CD4-positive, CD25-positive, alpha-beta regulatory T cell (primary cell): ENCODE data around the gene IFT88. TPM values are rescaled to one million over a fixed set of nuclear protein-coding genes. Genes with fewer than 3 reads are reported as not detected.

Experiments used
- ATAC-seq, 2 donors: fragments of 150-1000 bp; cut with Tn5 transposase; one replicate each; pipeline ENCODE4 v1.10.0; 2021; ENCODE audit warnings: low read depth in 2 of 2, moderate number of reproducible peaks in 2 of 2, moderate library complexity in 1 of 2
- DNase-seq, 3 donors: peaks; one replicate each; pipeline versions ENCODE4 v3.0.0 to v3.0.0-alpha.2; 2012 to 2022; ENCODE audit warnings: mixed read lengths in 1 of 3
- H3K27ac ChIP-seq: one replicate; pipeline ENCODE4 v1.7.0; 2013; ENCODE audit warnings: mild to moderate bottlenecking, low read length; ENCODE audit not compliant: insufficient read depth, poor library complexity, severe bottlenecking
- H3K27me3 ChIP-seq: one replicate; pipeline ENCODE4 v1.7.0; 2013; ENCODE audit warnings: low read length; ENCODE audit not compliant: control insufficient read depth, insufficient read depth
- H3K36me3 ChIP-seq: one replicate; pipeline ENCODE4 v1.7.0; 2013; ENCODE audit warnings: mild to moderate bottlenecking, low read length, moderate library complexity; ENCODE audit not compliant: control insufficient read depth, insufficient read depth
- H3K4me1 ChIP-seq: 2 replicates; pipeline ENCODE4 v1.7.0; 2013; ENCODE audit warnings: mild to moderate bottlenecking, low read length; ENCODE audit not compliant: insufficient read depth, control insufficient read depth, poor library complexity, severe bottlenecking
- H3K4me3 ChIP-seq: one replicate; pipeline ENCODE4 v1.7.0; 2013; ENCODE audit warnings: low read depth, mild to moderate bottlenecking, low read length, moderate library complexity
- H3K9me3 ChIP-seq, 2 experiments: 1 replicate in 1 of 2; 2 replicates in 1 of 2; pipeline ENCODE4 v1.7.0; 2013; ENCODE audit warnings: low read length in 2 of 2, mild to moderate bottlenecking in 1 of 2, moderate library complexity in 1 of 2; ENCODE audit not compliant: control insufficient read depth in 2 of 2
- H3K27ac Mint-ChIP-seq, 3 donors: one replicate each; pipeline ENCODE4 v1.8.0; 2020 to 2022; ENCODE audit warnings: mild to moderate bottlenecking in 3 of 3, mixed read lengths in 3 of 3, moderate library complexity in 2 of 3
- H3K27me3 Mint-ChIP-seq: one replicate; pipeline ENCODE4 v1.8.0; 2022; ENCODE audit warnings: mild to moderate bottlenecking, mixed read lengths
- H3K36me3 Mint-ChIP-seq: one replicate; pipeline ENCODE4 v1.8.0; 2020; ENCODE audit warnings: mixed read lengths
- H3K4me1 Mint-ChIP-seq, 4 donors: one replicate each; pipeline ENCODE4 v1.8.0; 2020 to 2022; ENCODE audit warnings: mixed read lengths in 4 of 4, mild to moderate bottlenecking in 1 of 4
- H3K4me3 Mint-ChIP-seq, 4 donors: one replicate each; pipeline ENCODE4 v1.8.0; 2020 to 2022; ENCODE audit warnings: mild to moderate bottlenecking in 4 of 4, mixed read lengths in 4 of 4, moderate library complexity in 3 of 4
- H3K9me3 Mint-ChIP-seq, 7 donors: one replicate each; pipeline ENCODE4 v1.8.0; 2020 to 2022; ENCODE audit warnings: mixed read lengths in 7 of 7, mild to moderate bottlenecking in 3 of 7, moderate library complexity in 2 of 7
- polyA plus RNA-seq, 4 donors: library from polyadenylated mRNA; unstranded; fragments of 300-500 nt; fragmentation: Illumina TruSeq; gene quantifications; one replicate each; pipeline ENCODE4 v1.2.3, GENCODE V29; 2021
- total RNA-seq: library from RNA; stranded (reverse); gene quantifications from one replicate; pipeline ENCODE4 v1.2.3, GENCODE V29; 2022

Gene IFT88
- total and polyA plus RNA-seq, 5 donors from 2014 or later: 3.7 to 8.0 (median 5.9) TPM

GRCh38 chr13:20696073-20696472 lies 129.1 kb downstream of the IFT88 start:
- H3K4me1 ChIP-seq: no peaks in the 10 kb centered on the region
- Mint-ChIP-seq H3K9me3 (peaks cover 0 to 3% (median 0%) of the 10 kb centered on the region in 7 donors), H3K27ac (no peak overlapping the region), H3K27me3 (peaks cover 52% of the 10 kb centered on the region), H3K36me3 (no peaks in the 10 kb centered on the region), H3K4me3 (no peak overlapping the region), H3K4me1 (no peaks in the 10 kb centered on the region)
- ATAC-seq: no peak
- H3K36me3 ChIP-seq: no peaks in the 10 kb centered on the region
- peaks cover 17% of the 10 kb centered on the region for H3K27me3 ChIP-seq
- H3K4me3 ChIP-seq: no peak overlapping the region
- H3K9me3 ChIP-seq: no peaks in the 10 kb centered on the region
- H3K27ac ChIP-seq: no peak overlapping the region
- DNase-seq: no peak

- DNase-seq (no peak), ATAC-seq (no peak)
- no peak overlapping the region for H3K27ac Mint-ChIP-seq
- H3K9me3 Mint-ChIP-seq: peaks cover 0 to 3% (median 0%) of the 10 kb centered on the region in 7 donors
- peaks cover 72% of the 10 kb centered on the region for H3K27me3 Mint-ChIP-seq
- Histone ChIP-seq H3K4me1 (peaks cover 12% of the 10 kb centered on the region), H3K27me3 (peaks cover 31% of the 10 kb centered on the region), H3K4me3 (no peak overlapping the region), H3K36me3 (no peaks in the 10 kb centered on the region), H3K9me3 (no peaks in the 10 kb centered on the region), H3K27ac (no peak overlapping the region)
- peaks cover 3 to 14% (median 9%) of the 10 kb centered on the region in 4 donors for H3K4me1 Mint-ChIP-seq
- peak overlapping the region in 1 of 4 donors; percentile 4 for H3K4me3 Mint-ChIP-seq
- no peaks in the 10 kb centered on the region for H3K36me3 Mint-ChIP-seq
Observed at GRCh38 chr13:20699715-20700114, 132.8 kb downstream of the IFT88 start.

GRCh38 chr13:20700288-20700687 lies 133.3 kb downstream of the IFT88 start:
- H3K27me3 ChIP-seq: peaks cover 31% of the 10 kb centered on the region
- Mint-ChIP-seq H3K9me3 (peaks cover 0 to 3% (median 0%) of the 10 kb centered on the region in 7 donors), H3K4me3 (peak overlapping the region in 1 of 4 donors; percentile 57), H3K27ac (no peak overlapping the region), H3K36me3 (no peaks in the 10 kb centered on the region), H3K4me1 (peaks cover 3 to 14% (median 9%) of the 10 kb centered on the region in 4 donors), H3K27me3 (peaks cover 66% of the 10 kb centered on the region)
- H3K9me3 ChIP-seq: no peaks in the 10 kb centered on the region
- H3K4me3 ChIP-seq: no peak overlapping the region
- H3K27ac ChIP-seq: no peak overlapping the region
- DNase-seq (no peak), ATAC-seq (no peak)
- H3K4me1 ChIP-seq: peaks cover 12% of the 10 kb centered on the region
- no peaks in the 10 kb centered on the region for H3K36me3 ChIP-seq

- no peaks in the 10 kb centered on the region for H3K36me3 ChIP-seq
- DNase-seq (no peak), ATAC-seq (no peak)
- H3K27me3 ChIP-seq: peaks cover 28% of the 10 kb centered on the region
- peaks cover 57% of the 10 kb centered on the region for H3K27me3 Mint-ChIP-seq
- no peaks in the 10 kb centered on the region for H3K36me3 Mint-ChIP-seq
- H3K9me3 ChIP-seq: no peaks in the 10 kb centered on the region
- no peak overlapping the region for H3K27ac Mint-ChIP-seq
- no peak overlapping the region for H3K27ac ChIP-seq
- H3K4me3 Mint-ChIP-seq: peak overlapping the region in 1 of 4 donors; percentile 50
- H3K4me1 ChIP-seq: peaks cover 12% of the 10 kb centered on the region
- H3K4me3 ChIP-seq: no peak overlapping the region
- H3K4me1 Mint-ChIP-seq: peaks cover 3 to 14% (median 11%) of the 10 kb centered on the region in 4 donors
- H3K9me3 Mint-ChIP-seq: peaks cover 0 to 4% (median 0%) of the 10 kb centered on the region in 7 donors
Observed at GRCh38 chr13:20701461-20701860, 134.5 kb downstream of the IFT88 start.

- peak in 1 of 3 donors; percentile 9 for DNase-seq
- H3K36me3 Mint-ChIP-seq: no peaks in the 10 kb centered on the region
- peaks cover 0 to 5% (median 0%) of the 10 kb centered on the region in 7 donors for H3K9me3 Mint-ChIP-seq
Observed at GRCh38 chr13:20702530-20702914, 135.6 kb downstream of the IFT88 start.

GRCh38 chr13:20702915-20703779 lies 136.2 kb downstream of the IFT88 start, which contains the start of gene IL17D:
IL17D (plus strand) TSS chr13:20703699; CDS start chr13:20704002, 303 bp downstream.
- peaks cover 12% of the 10 kb centered on the region for H3K4me1 ChIP-seq
- DNase-seq (peak; percentile 7 to 41 (median 37)), ATAC-seq (peak in 1 of 2 donors; percentile 5)
- Mint-ChIP-seq H3K36me3 (no peaks in the 10 kb centered on the region), H3K4me3 (peak within 1 kb of the TSS; percentile 84 to 95 (median 90)), H3K27ac (peak within 1 kb of the TSS; percentile 62 to 80 (median 66)), H3K4me1 (peaks cover 3 to 14% (median 11%) of the 10 kb centered on the region in 4 donors), H3K27me3 (peaks cover 50% of the 10 kb centered on the region), H3K9me3 (peaks cover 0 to 5% (median 0%) of the 10 kb centered on the region in 7 donors)
- H3K4me3 ChIP-seq: peak within 1 kb of the TSS; percentile 39
- no peaks in the 10 kb centered on the region for H3K9me3 ChIP-seq
- H3K27me3 ChIP-seq: peaks cover 28% of the 10 kb centered on the region
- no peaks in the 10 kb centered on the region for H3K36me3 ChIP-seq
- H3K27ac ChIP-seq: no peak within 1 kb of the TSS

More at GRCh38 chr13:20702530-20702914, 135.6 kb downstream of the IFT88 start:
- Mint-ChIP-seq H3K4me1 (peaks cover 3 to 14% (median 11%) of the 10 kb centered on the region in 4 donors), H3K27me3 (peaks cover 51% of the 10 kb centered on the region), H3K4me3 (peak overlapping the region; percentile 84 to 95 (median 90)), H3K27ac (peak overlapping the region in 2 of 3 donors; percentile 62 to 80)
- Histone ChIP-seq H3K36me3 (no peaks in the 10 kb centered on the region), H3K27me3 (peaks cover 28% of the 10 kb centered on the region), H3K27ac (no peak overlapping the region), H3K4me3 (peak overlapping the region; percentile 39), H3K9me3 (no peaks in the 10 kb centered on the region), H3K4me1 (peaks cover 12% of the 10 kb centered on the region)
- ATAC-seq: no peak

- no peak overlapping the region for H3K27ac Mint-ChIP-seq
- DNase-seq (peak; percentile 67 to 83 (median 79)), ATAC-seq (peak; percentile 91 to 93)
- H3K36me3 ChIP-seq: no peaks in the 10 kb centered on the region
- peaks cover 12% of the 10 kb centered on the region for H3K4me1 ChIP-seq
- H3K4me3 ChIP-seq: no peak overlapping the region
- H3K4me3 Mint-ChIP-seq: no peak overlapping the region
- peaks cover 0 to 5% (median 0%) of the 10 kb centered on the region in 7 donors for H3K9me3 Mint-ChIP-seq
- H3K9me3 ChIP-seq: no peaks in the 10 kb centered on the region
- peaks cover 3 to 14% (median 11%) of the 10 kb centered on the region in 4 donors for H3K4me1 Mint-ChIP-seq
- peaks cover 28% of the 10 kb centered on the region for H3K27me3 ChIP-seq
- no peak overlapping the region for H3K27ac ChIP-seq
- peaks cover 47% of the 10 kb centered on the region for H3K27me3 Mint-ChIP-seq
- no peaks in the 10 kb centered on the region for H3K36me3 Mint-ChIP-seq
Observed at GRCh38 chr13:20703780-20704458, 137.0 kb downstream of the IFT88 start.
